ENCODE results near the gene PRSS27.

The PRSS27 gene

GRCh38 chr16:2749936-2750335, 29.9 kb upstream of the PRSS27 start:
- FAIRE-seq = no peak

GRCh38 chr16:2749476-2749875, 29.5 kb upstream of the PRSS27 start:
- FAIRE-seq = no peak

- no peak for FAIRE-seq
Measured at GRCh38 chr16:2748757-2749455, 28.9 kb upstream of the PRSS27 start.

- FAIRE-seq = no peak
Measured at GRCh38 chr16:2745961-2746360, 25.9 kb upstream of the PRSS27 start.

DNA sequence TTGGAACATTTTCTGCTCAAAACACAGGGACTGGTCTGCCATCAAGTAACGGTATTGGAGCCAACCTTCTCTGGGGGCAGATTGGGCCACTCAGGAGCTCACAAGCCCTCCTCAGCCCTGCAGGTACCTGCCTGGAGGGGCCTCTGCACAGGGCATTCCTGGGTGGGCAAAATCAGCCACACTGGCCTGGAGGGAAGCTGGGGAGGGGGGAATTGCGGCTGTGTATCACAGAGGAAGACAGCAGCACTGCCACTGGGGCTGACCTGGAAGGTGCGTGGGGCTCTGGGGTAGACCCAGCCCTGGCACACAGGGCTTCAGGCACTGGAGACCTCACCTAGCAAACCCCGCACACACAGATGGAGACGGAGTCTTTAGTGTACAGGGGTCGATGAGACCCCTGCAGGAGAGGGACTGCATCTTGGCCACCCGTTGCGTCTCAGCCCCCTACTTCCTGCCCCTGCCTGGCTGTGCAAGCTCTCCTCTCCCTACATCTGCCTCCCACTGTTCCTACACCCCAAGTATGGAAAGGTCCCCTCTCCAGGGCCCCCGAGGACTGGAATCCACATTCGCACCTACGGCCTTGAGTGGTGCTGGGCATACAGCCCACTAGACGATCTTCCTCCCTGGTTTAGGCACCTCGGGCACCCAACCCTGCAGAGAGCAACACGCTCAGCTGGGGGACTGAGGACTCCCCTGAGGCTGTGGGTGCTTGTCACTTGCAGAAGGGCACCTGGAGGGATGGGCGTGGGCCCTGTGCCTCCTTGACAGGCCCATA, 25.3 kb upstream of the PRSS27 start:
- no peak for FAIRE-seq

GRCh38 chr16:2744711-2745110, 24.7 kb upstream of the PRSS27 start:
- FAIRE-seq = no peak

GRCh38 chr16:2743007-2743810, 23.2 kb upstream of the PRSS27 start:
- FAIRE-seq = no peak

DNA sequence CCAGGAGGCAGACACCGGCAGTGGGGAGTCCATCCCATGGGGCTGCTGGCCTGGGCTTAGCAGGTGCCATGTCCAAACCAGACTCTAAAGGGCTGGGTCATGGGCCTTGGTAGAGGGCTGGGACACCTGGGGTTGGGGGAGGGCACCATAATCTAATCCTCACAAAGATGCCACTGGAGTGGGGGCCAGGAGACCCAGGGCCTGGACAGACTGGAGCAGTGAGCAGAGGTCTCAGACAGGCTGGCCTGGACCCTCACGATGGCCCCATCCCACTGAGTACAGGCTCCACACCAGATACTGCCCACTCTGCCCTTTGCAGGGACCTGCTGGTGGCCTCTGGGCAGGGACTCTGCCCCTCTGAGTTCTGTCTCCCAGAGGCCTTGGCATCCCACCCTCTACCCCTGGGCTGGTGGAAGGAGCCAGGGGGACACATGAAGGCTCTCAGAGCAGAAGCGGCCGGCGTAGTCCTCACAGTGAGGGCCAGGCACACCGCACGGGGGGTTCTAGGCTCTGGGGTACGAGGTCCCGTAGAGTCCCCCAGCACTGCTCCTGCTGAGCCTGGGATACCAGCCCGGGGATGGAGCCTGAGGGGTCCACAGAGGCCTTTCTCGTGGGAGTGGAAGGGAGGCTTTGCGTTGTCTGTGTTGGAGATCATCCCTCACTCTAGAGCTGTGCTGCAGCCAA, 22.4 kb upstream of the PRSS27 start:
- FAIRE-seq = no peak

DNA sequence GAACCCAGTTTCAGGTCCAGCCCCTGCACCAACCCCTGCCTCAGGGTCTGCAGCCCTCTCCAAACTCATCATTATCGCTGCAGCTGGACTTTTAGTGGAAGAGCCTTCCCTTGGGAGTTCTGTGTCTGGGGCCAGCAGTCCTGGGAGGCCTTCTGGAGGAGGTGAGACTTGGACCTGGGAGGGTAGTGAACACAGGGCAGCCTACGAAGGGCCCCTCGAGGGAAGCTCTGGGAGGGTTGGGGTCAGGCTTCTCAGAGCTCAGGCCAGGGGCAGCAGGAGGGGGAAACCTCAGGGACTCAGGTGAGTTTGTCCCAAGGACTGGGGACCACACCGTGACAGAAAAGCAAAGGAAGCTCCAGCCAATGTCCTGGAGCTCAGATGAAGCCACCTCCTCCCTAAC, 21.1 kb upstream of the PRSS27 start:
- FAIRE-seq = no peak

- FAIRE-seq = no peak
Measured at GRCh38 chr16:2740476-2740875, 20.5 kb upstream of the PRSS27 start.

DNA sequence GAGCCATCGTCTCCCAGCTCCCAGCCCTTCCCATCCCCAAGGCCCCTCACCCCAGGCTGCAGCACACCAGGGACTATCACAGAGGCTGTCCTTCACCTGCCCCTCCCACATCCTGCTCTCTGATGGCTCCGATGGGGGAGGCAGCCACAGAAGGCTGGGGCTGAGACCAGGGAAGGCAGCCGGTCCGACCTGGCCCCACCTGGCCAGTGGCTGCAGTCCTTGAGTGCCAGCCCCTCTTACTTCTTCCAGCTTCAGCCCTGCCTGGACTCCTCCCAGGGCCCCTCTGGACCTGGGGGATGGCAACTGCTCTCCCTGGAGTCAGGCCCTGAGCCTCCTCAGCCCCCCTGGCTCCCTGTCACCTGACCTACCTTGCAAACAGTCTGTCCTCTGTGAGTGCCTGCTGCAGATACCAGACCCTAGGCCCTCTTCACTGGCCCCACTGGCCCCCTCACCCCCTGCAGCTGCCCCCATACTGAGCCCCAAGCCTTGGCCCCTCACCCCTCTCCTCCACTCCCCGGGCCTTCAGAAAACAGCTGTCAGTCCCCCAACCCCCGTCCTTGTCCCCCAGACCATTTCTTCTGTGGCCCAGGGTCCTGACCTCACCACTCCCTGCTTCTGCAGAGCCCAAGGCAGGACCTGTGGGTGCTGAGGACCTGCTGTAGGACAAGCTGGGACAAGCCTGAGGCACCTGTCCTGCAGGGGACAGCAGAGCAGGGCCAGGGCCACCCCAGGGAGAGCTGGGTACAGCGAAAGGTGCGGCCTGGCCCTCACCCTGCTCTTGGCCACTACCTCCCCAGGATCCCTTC, 19.8 kb upstream of the PRSS27 start:
- no peak for FAIRE-seq

- FAIRE-seq = no peak
Measured at GRCh38 chr16:2738615-2739014, 18.6 kb upstream of the PRSS27 start.

- no peak for FAIRE-seq
Measured at GRCh38 chr16:2737895-2738418, 17.9 kb upstream of the PRSS27 start.

- no peak for FAIRE-seq
Measured at GRCh38 chr16:2737238-2737605, 17.2 kb upstream of the PRSS27 start.

DNA sequence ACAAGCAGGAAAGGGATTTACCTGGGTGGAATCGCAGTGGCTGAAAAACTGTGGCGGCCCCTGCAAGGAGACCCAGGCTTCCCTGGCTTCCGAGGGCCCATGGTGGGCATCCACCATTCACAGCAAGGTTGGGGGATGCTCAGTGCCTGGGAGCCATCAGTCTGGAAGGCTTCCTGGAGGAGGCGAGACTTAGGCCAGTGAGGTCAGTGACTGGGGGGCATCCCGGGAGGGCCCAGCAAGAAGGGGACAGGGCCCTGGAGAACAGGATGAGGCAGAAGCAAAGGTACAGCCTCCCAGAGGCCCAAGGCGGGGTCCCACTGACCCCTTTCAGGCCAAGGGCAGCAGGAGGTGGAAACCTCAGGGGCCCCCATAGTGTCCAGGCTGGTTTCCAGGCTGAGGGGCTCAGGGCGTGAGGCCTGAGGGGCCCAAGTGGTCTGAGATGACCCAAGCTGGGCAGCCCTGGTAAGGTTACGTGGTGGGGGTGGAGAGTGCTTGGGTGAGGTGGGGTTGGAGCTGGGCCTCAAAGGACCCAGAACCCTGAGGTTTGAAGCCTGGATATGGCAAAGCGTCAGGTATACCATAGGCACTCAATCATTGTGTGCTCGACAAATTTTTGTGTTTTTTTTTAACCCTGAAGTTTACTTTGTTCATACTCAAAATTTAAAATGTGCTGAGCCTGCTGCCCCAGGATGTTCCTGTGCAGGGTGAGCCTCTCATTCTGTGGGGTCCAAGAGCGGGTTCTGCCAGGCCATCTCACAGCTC, 16.6 kb upstream of the PRSS27 start:
- FAIRE-seq = no peak

GRCh38 chr16:2734844-2735515, 15.0 kb upstream of the PRSS27 start:
- FAIRE-seq = no peak

GRCh38 chr16:2728034-2728433, 8.0 kb upstream of the PRSS27 start:
- FAIRE-seq = no peak

DNA sequence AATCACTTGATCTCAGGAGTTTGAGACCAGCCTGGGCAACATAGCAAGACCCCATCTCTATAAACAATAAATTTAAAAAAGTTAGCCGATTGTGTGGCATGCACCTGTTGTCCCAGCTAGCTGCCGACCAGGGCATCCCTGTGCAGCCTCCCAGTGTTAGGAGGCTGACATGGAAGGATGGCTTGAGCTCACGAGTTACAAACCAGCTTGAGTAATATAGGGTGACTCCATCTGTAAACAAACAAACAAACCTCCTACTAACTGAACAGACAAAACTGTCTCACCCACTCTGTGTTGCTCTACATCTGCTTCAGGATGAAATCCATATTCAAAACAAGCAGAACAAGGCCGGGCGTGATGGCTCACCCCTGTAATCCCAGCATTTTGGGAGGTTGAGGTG, 6.9 kb upstream of the PRSS27 start:
- no peak for FAIRE-seq

- no peak for FAIRE-seq
Measured at GRCh38 chr16:2724816-2725348, 4.9 kb upstream of the PRSS27 start.

- no peak for FAIRE-seq
Measured at GRCh38 chr16:2724088-2724676, 4.2 kb upstream of the PRSS27 start.
